ENCODE data around the gene C19orf18.

C19orf18 gene

DNA sequence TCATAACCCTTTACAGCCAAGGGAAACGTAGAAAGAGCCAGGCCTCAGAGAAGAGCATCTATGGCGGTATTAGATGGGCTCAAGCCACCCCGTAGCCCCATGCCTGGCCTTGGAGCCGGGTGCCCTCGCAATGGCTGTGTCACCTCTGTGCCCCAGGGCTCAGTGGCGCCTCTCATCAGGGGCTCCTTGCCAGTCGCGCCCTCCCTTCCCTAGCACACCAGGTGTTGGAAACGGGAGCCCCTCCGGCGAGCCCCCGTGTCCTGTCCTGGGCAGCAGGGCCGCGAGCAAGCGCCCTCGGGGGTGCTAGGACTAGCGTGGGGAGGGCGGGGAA lies 27.3 kb downstream of the C19orf18 start:
- no peak for DNase-seq

DNA sequence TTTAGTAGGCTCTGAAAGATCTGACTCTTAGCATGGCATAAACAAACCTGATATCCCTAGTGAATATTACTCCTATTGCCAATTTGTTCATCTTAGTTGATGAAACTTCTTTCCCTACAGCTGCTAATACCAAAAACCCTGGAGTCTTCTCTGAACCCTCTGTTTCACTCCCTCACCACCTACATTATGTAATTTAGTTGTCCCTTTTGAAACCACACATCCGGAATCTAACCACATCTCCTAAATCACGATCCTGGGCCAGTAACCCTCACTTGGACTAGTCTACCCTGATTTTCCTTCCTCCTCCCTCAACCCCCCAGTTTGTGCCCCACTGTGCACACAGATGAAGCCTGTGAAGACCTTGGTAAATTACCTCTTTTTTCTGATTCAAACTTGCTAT lies 28.0 kb downstream of the C19orf18 start:
- DNase-seq: no peak

DNA sequence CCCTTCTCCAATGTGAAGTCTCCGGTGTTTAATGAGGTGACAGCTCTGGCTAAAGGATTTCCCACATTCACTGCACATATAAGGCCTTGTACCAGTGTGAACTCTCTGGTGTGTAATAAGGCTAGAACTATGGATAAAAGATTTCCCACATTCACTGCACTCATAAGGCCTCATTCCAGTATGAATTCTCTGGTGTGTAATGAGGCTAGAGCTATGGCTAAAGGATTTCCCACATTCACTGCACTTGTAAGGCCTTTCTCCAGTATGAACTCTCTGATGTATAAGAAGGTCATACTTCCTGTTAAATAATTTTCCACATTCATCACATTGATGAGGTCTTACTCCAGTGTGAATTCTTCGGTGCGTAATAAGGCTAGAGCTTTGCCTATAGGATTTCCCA lies 32.7 kb downstream of the C19orf18 start:
- no peak for DNase-seq

DNA sequence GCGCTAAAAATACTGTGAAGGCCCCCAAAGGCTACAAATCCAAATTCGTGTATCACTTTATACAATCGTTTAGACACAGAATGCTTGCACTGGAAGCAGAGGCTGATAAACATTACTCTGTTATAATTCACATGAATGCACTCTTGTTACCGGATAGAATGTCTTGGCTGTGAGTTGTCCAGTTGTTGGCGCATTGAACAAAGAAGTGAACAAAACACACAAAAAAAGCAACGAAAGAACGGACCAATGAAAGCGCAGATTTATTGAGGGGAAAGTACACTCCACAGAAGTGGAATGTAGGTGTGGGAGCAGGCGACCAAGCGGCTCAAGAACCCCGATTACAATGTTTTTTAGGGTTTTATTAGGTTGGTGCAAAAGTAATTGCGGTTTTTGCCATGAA lies 38.6 kb downstream of the C19orf18 start:
- no peak for DNase-seq

DNA sequence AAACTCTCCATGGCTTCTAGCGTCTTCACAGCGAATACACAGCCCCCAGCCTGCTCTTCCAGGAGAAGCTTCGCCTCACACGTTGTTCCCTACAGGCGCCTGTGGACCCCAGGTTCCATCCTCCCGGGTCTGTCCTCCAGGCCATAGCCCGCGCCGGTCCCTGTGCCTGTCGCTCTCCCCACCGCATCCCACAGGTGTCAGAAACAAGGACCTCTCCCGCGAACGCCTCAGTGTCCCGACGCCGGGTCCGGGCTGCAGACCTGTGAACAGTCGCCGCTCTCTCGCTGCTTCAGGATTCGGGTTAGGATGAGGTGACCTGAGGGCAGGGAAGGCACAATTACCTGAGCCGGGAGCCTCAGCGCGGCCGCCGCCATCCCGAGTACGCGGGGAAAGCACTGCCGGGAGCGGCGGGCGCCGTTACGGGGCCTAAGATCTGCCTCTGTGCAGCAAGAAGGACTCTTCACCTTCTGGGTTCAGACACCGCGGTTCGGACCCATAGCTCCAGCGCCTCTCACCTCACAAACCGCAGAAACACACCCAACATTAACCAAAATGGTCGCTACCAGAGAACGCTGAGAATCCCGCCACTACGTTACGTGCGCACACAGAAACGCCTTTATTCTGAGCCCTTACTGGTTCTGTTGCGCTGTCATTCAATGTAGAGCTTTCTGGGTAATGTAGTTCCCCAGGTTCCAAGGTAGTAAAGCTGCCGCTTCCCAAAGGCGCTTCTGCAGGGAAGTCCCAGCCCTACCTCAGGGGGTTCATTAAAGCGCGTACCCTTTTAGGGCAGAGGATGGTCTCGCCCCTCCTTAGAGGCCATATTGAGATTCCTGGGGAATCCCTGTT lies 39.3 kb downstream of the C19orf18 start, which contains the start of gene ZNF418:
Gene ZNF418 (minus strand): TSS at position 583 of the 846 bp plus-strand sequence. CDS start 1,580 bp downstream, outside the sequence.
- no peak for DNase-seq

DNA sequence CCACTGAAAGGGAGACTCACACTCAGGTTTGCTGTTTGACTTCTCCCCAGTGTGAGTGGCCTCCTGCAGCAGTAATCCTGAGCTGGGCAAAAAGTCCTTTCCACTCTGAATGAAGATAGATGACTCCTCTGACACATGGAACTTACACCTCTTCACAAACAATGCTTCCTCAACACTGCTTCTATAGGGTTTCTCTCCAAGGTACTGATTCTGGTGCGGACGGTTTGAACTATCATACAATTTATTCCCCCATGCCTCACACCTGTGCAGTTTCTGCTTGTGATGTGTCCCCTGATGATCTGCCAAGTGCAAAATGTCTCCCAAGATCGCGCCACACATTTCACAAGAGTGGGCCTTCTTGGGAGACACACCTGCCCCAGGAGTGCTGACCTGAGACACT lies 46.7 kb downstream of the C19orf18 start:
- DNase-seq: no peak

DNA sequence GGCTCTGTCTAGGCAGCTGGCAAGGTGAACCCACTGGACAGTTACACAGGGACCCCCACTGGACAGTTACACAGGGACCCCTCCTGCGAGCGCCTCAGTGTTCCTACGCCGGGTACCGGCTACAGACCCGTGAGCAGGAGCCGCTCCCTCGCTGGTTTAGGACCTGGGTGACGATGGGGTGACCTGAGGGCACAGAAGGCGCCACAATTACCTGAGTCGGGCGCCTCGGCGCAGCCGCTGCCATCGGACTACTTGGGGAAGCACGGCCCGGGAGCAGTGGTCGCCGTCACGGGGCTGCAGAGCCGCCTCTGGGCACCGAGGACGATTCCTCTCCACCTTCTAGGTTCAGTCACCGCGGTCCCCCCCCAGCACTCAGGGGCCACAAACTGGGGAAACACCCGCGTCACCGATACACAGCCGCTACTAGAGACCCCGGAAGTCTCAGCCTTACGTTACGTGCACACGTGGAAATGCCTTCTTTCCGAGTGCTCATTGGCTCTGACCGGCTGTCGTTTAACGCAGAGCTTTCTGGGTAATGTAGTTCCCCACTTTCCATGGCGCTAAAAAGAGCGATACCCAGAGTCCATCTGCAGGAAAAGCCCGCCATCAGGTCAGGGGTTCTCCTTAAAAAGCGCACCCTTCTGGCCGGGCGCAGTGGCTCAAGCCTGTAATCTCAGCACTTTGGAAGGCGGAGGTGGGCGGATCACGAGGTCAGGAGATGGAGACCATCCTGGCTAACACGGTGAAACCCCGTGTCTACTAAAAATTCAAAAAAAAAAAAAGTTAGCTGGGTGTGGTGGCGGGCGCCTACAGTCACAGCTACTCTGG lies 58.0 kb downstream of the C19orf18 start, which contains the start of gene ZNF417:
Gene ZNF417 (minus strand): TSS at position 425 of the 828 bp plus-strand sequence. CDS start 181 bp downstream, at position 244.
- DNase-seq: peak; percentile 92 to 96

DNA sequence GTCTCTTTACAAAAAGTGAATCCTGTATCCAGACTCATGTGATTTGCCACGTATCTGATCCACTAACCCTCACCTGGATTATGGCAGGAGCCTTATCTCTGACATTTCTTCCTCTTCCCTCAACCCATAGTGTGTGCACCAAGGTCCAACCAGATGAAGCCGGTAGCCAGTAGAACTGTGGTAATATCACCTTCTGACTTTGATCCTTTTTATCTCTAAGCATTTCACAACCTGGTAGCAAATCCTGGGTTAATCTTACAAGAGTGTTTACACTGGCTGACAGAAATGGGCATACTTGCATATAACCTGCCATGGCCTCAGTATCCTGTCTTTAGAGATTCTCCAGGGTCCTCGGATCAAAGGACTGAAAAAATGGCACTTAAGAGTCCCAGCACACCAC lies 59.8 kb downstream of the C19orf18 start:
- DNase-seq: no peak
